Loucy (cell line): Measurements from ENCODE around the gene PLEK2.

Experiments
- H2AFZ ChIP-seq: fragments of 200-600 bp; sonication (generic); 2 replicates; pipeline ENCODE4 v1.6.0; 2016; ENCODE audit warnings: antibody characterized with exemption, mild to moderate bottlenecking, low read length, moderate library complexity
- H3F3A ChIP-seq: fragments of 200-600 bp; 2 replicates; pipeline ENCODE4 v1.6.0; 2016; ENCODE audit warnings: antibody characterized with exemption, low read depth, mild to moderate bottlenecking
- H3K27me3 ChIP-seq: fragments of 200-600 bp; sonication (generic); 2 replicates; pipeline ENCODE4 v1.6.1; 2014; ENCODE audit warnings: low read length, mild to moderate bottlenecking; ENCODE audit not compliant: insufficient read depth, poor library complexity, severe bottlenecking
- H3K36me3 ChIP-seq: fragments of 200-600 bp; sonication (generic); 2 replicates; pipeline ENCODE4 v1.6.1; 2016; ENCODE audit warnings: low read length; ENCODE audit not compliant: insufficient read depth
- H3K4me1 ChIP-seq: fragments of 200-600 bp; sonication (generic); 2 replicates; pipeline ENCODE4 v1.5.1; 2014; ENCODE audit warnings: low read length, mild to moderate bottlenecking; ENCODE audit not compliant: insufficient read depth, poor library complexity, severe bottlenecking
- H3K4me2 ChIP-seq: fragments of 200-600 bp; sonication (generic); 2 replicates; pipeline ENCODE4 v1.6.0; 2014; ENCODE audit warnings: antibody characterized with exemption, low read length, low read depth, mild to moderate bottlenecking; ENCODE audit not compliant: poor library complexity, severe bottlenecking
- H3K4me3 ChIP-seq: fragments of 200-600 bp; sonication (generic); 2 replicates; pipeline ENCODE4 v1.5.1; 2014; ENCODE audit warnings: low read length, mild to moderate bottlenecking, mixed read lengths; ENCODE audit not compliant: poor library complexity, severe bottlenecking
- H3K79me2 ChIP-seq: fragments of 200-600 bp; sonication (generic); 2 replicates; pipeline ENCODE4 v1.6.1; 2014; ENCODE audit warnings: low read length; ENCODE audit not compliant: insufficient read depth
- H3K9ac ChIP-seq: fragments of 200-600 bp; sonication (generic); 2 replicates; pipeline ENCODE4 v1.6.0; 2014; ENCODE audit warnings: mild to moderate bottlenecking, low read depth, low read length, moderate library complexity; ENCODE audit not compliant: poor library complexity, severe bottlenecking
- H3K9me2 ChIP-seq: fragments of 200-600 bp; sonication (generic); replicated peaks from 2 replicates; pipeline ENCODE4 v1.6.1; 2016; ENCODE audit warnings: low read depth, low read length, mixed read lengths
- H3K9me3 ChIP-seq: fragments of 200-600 bp; sonication (generic); 2 replicates; pipeline ENCODE4 v1.6.1; 2014; ENCODE audit warnings: mild to moderate bottlenecking, antibody characterized with exemption, low read length, low read depth; ENCODE audit not compliant: insufficient read depth
- H4K20me1 ChIP-seq: fragments of 200-600 bp; sonication (generic); 2 replicates; pipeline ENCODE4 v1.6.0; 2014; ENCODE audit warnings: antibody characterized with exemption, low read length, mild to moderate bottlenecking; ENCODE audit not compliant: insufficient read depth, poor library complexity, severe bottlenecking
- CTCF ChIP-seq: fragments of 200-600 bp; sonication (generic); conservative IDR thresholded peaks from 2 replicates; pipeline ENCODE4 v1.5.1; 2014; ENCODE audit warnings: mild to moderate bottlenecking, antibody characterized with exemption, low read length
- EZH2phosphoT487 ChIP-seq: fragments of 200-600 bp; IDR thresholded peaks from 2 replicates; pipeline ENCODE4 v1.6.1; 2018; ENCODE audit warnings: antibody characterized with exemption, mild to moderate bottlenecking, moderate library complexity, borderline replicate concordance

PLEK2 gene

GRCh38 chr14:67358924-67359774 is 52.8 kb downstream of the PLEK2 start:
- Histone ChIP-seq H4K20me1 (peaks cover 40% of the 10 kb centered on the region), H3K9me3 (no peaks in the 10 kb centered on the region), H3F3A (no peaks in the 10 kb centered on the region), H3K79me2 (peaks cover 70% of the 10 kb centered on the region), H3K9ac (peak overlapping the region; percentile 84), H3K4me1 (peaks cover 50% of the 10 kb centered on the region), H3K4me3 (peak overlapping the region; percentile 89), H3K4me2 (peak overlapping the region; percentile 92), H3K36me3 (no peaks in the 10 kb centered on the region), H2AFZ (peak overlapping the region; percentile 78), H3K27me3 (no peaks in the 10 kb centered on the region), H3K9me2 (no peaks in the 10 kb centered on the region)
- TF ChIP-seq CTCF (no peak), EZH2phosphoT487 (no peak)

GRCh38 chr14:67357969-67358354 is 54.0 kb downstream of the PLEK2 start:
- peaks cover 38% of the 10 kb centered on the region for H3K4me1 ChIP-seq
- H3F3A ChIP-seq = no peaks in the 10 kb centered on the region
- peak overlapping the region; percentile 92 for H3K4me2 ChIP-seq
- no peaks in the 10 kb centered on the region for H3K36me3 ChIP-seq
- H3K27me3 ChIP-seq = no peaks in the 10 kb centered on the region
- peaks cover 58% of the 10 kb centered on the region for H3K79me2 ChIP-seq
- H4K20me1 ChIP-seq = peaks cover 28% of the 10 kb centered on the region
- no peaks in the 10 kb centered on the region for H3K9me3 ChIP-seq
- H3K9me2 ChIP-seq = no peaks in the 10 kb centered on the region
- H3K9ac ChIP-seq = peak overlapping the region; percentile 84
- peak overlapping the region; percentile 89 for H3K4me3 ChIP-seq
- H2AFZ ChIP-seq = no peak overlapping the region
- no peak for TF ChIP-seq CTCF
- no peak for TF ChIP-seq EZH2phosphoT487

GRCh38 chr14:67357186-67357968 is 54.6 kb downstream of the PLEK2 start:
- Histone ChIP-seq H3K79me2 (peaks cover 52% of the 10 kb centered on the region), H3K4me3 (peak overlapping the region; percentile 89), H3K9ac (peak overlapping the region; percentile 84), H3K36me3 (no peaks in the 10 kb centered on the region), H2AFZ (no peak overlapping the region), H3K9me3 (no peaks in the 10 kb centered on the region), H3K27me3 (no peaks in the 10 kb centered on the region), H4K20me1 (peaks cover 22% of the 10 kb centered on the region), H3F3A (no peaks in the 10 kb centered on the region), H3K9me2 (no peaks in the 10 kb centered on the region), H3K4me1 (peaks cover 33% of the 10 kb centered on the region), H3K4me2 (peak overlapping the region; percentile 92)
- TF ChIP-seq CTCF = no peak
